Mucosa of stomach (tissue), 1 donor: ENCODE data around the gene SIRPA.

ENCODE experiments used
- H3K27me3 ChIP-seq: one replicate; pipeline ENCODE4 v1.7.0; 2013; ENCODE audit warnings: mild to moderate bottlenecking, low read length; ENCODE audit not compliant: control insufficient read depth, insufficient read depth
- H3K36me3 ChIP-seq: one replicate; pipeline ENCODE4 v1.7.0; 2013; ENCODE audit warnings: low read length; ENCODE audit not compliant: control insufficient read depth, insufficient read depth
- H3K4me1 ChIP-seq: one replicate; pipeline ENCODE4 v1.7.0; 2013; ENCODE audit warnings: mild to moderate bottlenecking, low read length; ENCODE audit not compliant: control insufficient read depth, insufficient read depth
- H3K4me3 ChIP-seq: one replicate; pipeline ENCODE4 v1.7.0; 2013; ENCODE audit warnings: low read length
- H3K9ac ChIP-seq: one replicate; pipeline ENCODE4 v1.7.0; 2013; ENCODE audit warnings: mild to moderate bottlenecking, low read length, moderate library complexity
- H3K9me3 ChIP-seq: one replicate; pipeline ENCODE4 v1.7.0; 2013; ENCODE audit warnings: mild to moderate bottlenecking, low read length, moderate library complexity; ENCODE audit not compliant: control insufficient read depth
- donor health status: Pancreatic carcinoma.

Gene SIRPA

GRCh38 chr20:1951436-1952115 lies 56.4 kb downstream of the SIRPA start:
- Histone ChIP-seq H3K9me3 (no peaks in the 10 kb centered on the region), H3K4me3 (no peak overlapping the region), H3K27me3 (peaks cover 20% of the 10 kb centered on the region), H3K36me3 (no peaks in the 10 kb centered on the region), H3K4me1 (no peaks in the 10 kb centered on the region), H3K9ac (no peak overlapping the region)

GRCh38 chr20:1952737-1953530 lies 57.7 kb downstream of the SIRPA start:
- Histone ChIP-seq H3K9me3 (no peaks in the 10 kb centered on the region), H3K9ac (no peak overlapping the region), H3K4me3 (no peak overlapping the region), H3K27me3 (peaks cover 7% of the 10 kb centered on the region), H3K36me3 (no peaks in the 10 kb centered on the region), H3K4me1 (no peaks in the 10 kb centered on the region)

- Histone ChIP-seq H3K27me3 (peaks cover 7% of the 10 kb centered on the region), H3K4me3 (no peak overlapping the region), H3K36me3 (no peaks in the 10 kb centered on the region), H3K9me3 (no peaks in the 10 kb centered on the region), H3K4me1 (no peaks in the 10 kb centered on the region), H3K9ac (no peak overlapping the region)
Measured at GRCh38 chr20:1953621-1954020, 58.4 kb downstream of the SIRPA start.

GRCh38 chr20:1955217-1955616 lies 60.0 kb downstream of the SIRPA start:
- H3K9me3 ChIP-seq, result no peaks in the 10 kb centered on the region

GRCh38 chr20:1958426-1958825 lies 63.2 kb downstream of the SIRPA start:
- no peak overlapping the region for H3K4me3 ChIP-seq
- H3K27me3 ChIP-seq, result peaks cover 4% of the 10 kb centered on the region

More at GRCh38 chr20:1955217-1955616, 60.0 kb downstream of the SIRPA start:
- H3K4me3 ChIP-seq, result no peak overlapping the region
- no peak overlapping the region for H3K9ac ChIP-seq
- H3K4me1 ChIP-seq, result no peaks in the 10 kb centered on the region
- H3K27me3 ChIP-seq, result peaks cover 3% of the 10 kb centered on the region
- no peaks in the 10 kb centered on the region for H3K36me3 ChIP-seq

GRCh38 chr20:1959156-1959555 lies 63.9 kb downstream of the SIRPA start:
- Histone ChIP-seq H3K4me3 (no peak overlapping the region), H3K4me1 (no peaks in the 10 kb centered on the region), H3K36me3 (no peaks in the 10 kb centered on the region), H3K27me3 (peaks cover 10% of the 10 kb centered on the region), H3K9ac (no peak overlapping the region), H3K9me3 (no peaks in the 10 kb centered on the region)

More at GRCh38 chr20:1958426-1958825, 63.2 kb downstream of the SIRPA start:
- Histone ChIP-seq H3K9me3 (no peaks in the 10 kb centered on the region), H3K9ac (no peak overlapping the region), H3K4me1 (no peaks in the 10 kb centered on the region), H3K36me3 (no peaks in the 10 kb centered on the region)

GRCh38 chr20:1961374-1961773 lies 66.2 kb downstream of the SIRPA start:
- Histone ChIP-seq H3K4me1 (no peaks in the 10 kb centered on the region), H3K4me3 (no peak overlapping the region), H3K27me3 (peaks cover 10% of the 10 kb centered on the region), H3K9me3 (no peaks in the 10 kb centered on the region), H3K9ac (no peak overlapping the region), H3K36me3 (no peaks in the 10 kb centered on the region)

- H3K27me3 ChIP-seq, result peaks cover 10% of the 10 kb centered on the region
- H3K4me3 ChIP-seq, result no peak overlapping the region
- no peaks in the 10 kb centered on the region for H3K36me3 ChIP-seq
- H3K9ac ChIP-seq, result no peak overlapping the region
- H3K4me1 ChIP-seq, result no peaks in the 10 kb centered on the region
- no peaks in the 10 kb centered on the region for H3K9me3 ChIP-seq
Measured at GRCh38 chr20:1964061-1964460, 68.9 kb downstream of the SIRPA start.

GRCh38 chr20:1964659-1965405 lies 69.6 kb downstream of the SIRPA start:
- Histone ChIP-seq H3K9ac (no peak overlapping the region), H3K9me3 (no peaks in the 10 kb centered on the region), H3K36me3 (no peaks in the 10 kb centered on the region), H3K4me1 (no peaks in the 10 kb centered on the region), H3K27me3 (peaks cover 10% of the 10 kb centered on the region), H3K4me3 (no peak overlapping the region)

GRCh38 chr20:1965520-1966351 lies 70.5 kb downstream of the SIRPA start:
- Histone ChIP-seq H3K4me3 (no peak overlapping the region), H3K9ac (no peak overlapping the region), H3K4me1 (no peaks in the 10 kb centered on the region), H3K36me3 (no peaks in the 10 kb centered on the region), H3K27me3 (peaks cover 10% of the 10 kb centered on the region), H3K9me3 (no peaks in the 10 kb centered on the region)

- H3K4me3 ChIP-seq, result no peak overlapping the region
- no peaks in the 10 kb centered on the region for H3K9me3 ChIP-seq
- H3K9ac ChIP-seq, result no peak overlapping the region
- H3K36me3 ChIP-seq, result no peaks in the 10 kb centered on the region
- H3K4me1 ChIP-seq, result no peaks in the 10 kb centered on the region
- H3K27me3 ChIP-seq, result peaks cover 4% of the 10 kb centered on the region
Measured at GRCh38 chr20:1968964-1969363, 73.8 kb downstream of the SIRPA start.
